Mesenteric fat pad (tissue), 1 donor: ENCODE measurements around the gene DENND6A. TPM values are rescaled to one million over a fixed set of nuclear protein-coding genes. Genes with fewer than 3 reads are reported as not detected.
"Not testable (repeated sequence)": the region's sequence is repeated elsewhere in the genome, so short reads cannot be mapped to it uniquely, and the experiment has no call there.

Experiments used
- DNase-seq: peaks from one replicate; pipeline ENCODE4 v3.0.0-alpha.2; 2020; ENCODE audit warnings: low spot score
- total RNA-seq: library from RNA; stranded (reverse); fragmentation: NEBNext Ultra II Directional; extraction: Animal tissue kit (Norgen Biotek cat#: 25700); gene quantifications from one replicate; pipeline ENCODE4 v1.2.1, GENCODE V29; 2021
- donor health status: DM: yes; HTN: yes; CAD: no.

DENND6A gene
- total RNA-seq, 1 donor from 2014 or later: 30.9 TPM

GRCh38 chr3:57644740-57645139 is 48.1 kb downstream of the DENND6A start:
- no peak for DNase-seq

- no peak for DNase-seq
Measured at GRCh38 chr3:57637391-57637790, 55.5 kb downstream of the DENND6A start.

- not testable (repeated sequence) for DNase-seq
Measured at GRCh38 chr3:57634259-57634658, 58.6 kb downstream of the DENND6A start.

- no peak for DNase-seq
Measured at GRCh38 chr3:57627976-57628375, 64.9 kb downstream of the DENND6A start.

GRCh38 chr3:57624801-57625200 is 68.1 kb downstream of the DENND6A start:
- no peak for DNase-seq

- DNase-seq: no peak
Measured at GRCh38 chr3:57622362-57622761, 70.5 kb downstream of the DENND6A start.

GRCh38 chr3:57617739-57618138 is 75.1 kb downstream of the DENND6A start:
- no peak for DNase-seq

- no peak for DNase-seq
Measured at GRCh38 chr3:57616233-57616632, 76.6 kb downstream of the DENND6A start.

GRCh38 chr3:57611870-57612269 is 81.0 kb downstream of the DENND6A start:
- DNase-seq: not testable (repeated sequence)

GRCh38 chr3:57605683-57606082 is 87.2 kb downstream of the DENND6A start:
- DNase-seq: no peak

GRCh38 chr3:57604971-57605370 is 87.9 kb downstream of the DENND6A start:
- DNase-seq: no peak

GRCh38 chr3:57600195-57600594 is 92.7 kb downstream of the DENND6A start:
- no peak for DNase-seq

GRCh38 chr3:57598765-57599360 is 94.0 kb downstream of the DENND6A start:
- no peak for DNase-seq

- peak; percentile 100 for DNase-seq
Measured at GRCh38 chr3:57597127-57597923, 95.6 kb downstream of the DENND6A start, which contains the start of gene ARF4. TSS of gene ARF4 (minus strand) at chr3:57597344. CDS start at chr3:57597140, 204 bp downstream.

- peak; percentile 91 for DNase-seq
Measured at GRCh38 chr3:57596495-57597126, 96.3 kb downstream of the DENND6A start.

GRCh38 chr3:57594576-57594975 is 98.3 kb downstream of the DENND6A start:
- DNase-seq: no peak

- DNase-seq: no peak
Measured at GRCh38 chr3:57594144-57594543, 98.7 kb downstream of the DENND6A start.

GRCh38 chr3:57592306-57592705 is 100.6 kb downstream of the DENND6A start:
- DNase-seq: no peak

GRCh38 chr3:57587905-57588304 is 105.0 kb downstream of the DENND6A start:
- DNase-seq: no peak

- no peak for DNase-seq
Measured at GRCh38 chr3:57586778-57587177, 106.1 kb downstream of the DENND6A start.

GRCh38 chr3:57583544-57583943 is 109.3 kb downstream of the DENND6A start:
- no peak for DNase-seq

GRCh38 chr3:57582474-57583168 is 110.3 kb downstream of the DENND6A start:
- DNase-seq: no peak
